ENCODE measurements around the gene CTSF.
"Not testable (repeated sequence)": the region's sequence is repeated elsewhere in the genome, so short reads cannot be mapped to it uniquely, and the experiment has no call there.

The CTSF gene

GRCh38 chr11:66542362-66542761 is 26.0 kb downstream of the CTSF start:
- TF ChIP-seq, protein P1, sequence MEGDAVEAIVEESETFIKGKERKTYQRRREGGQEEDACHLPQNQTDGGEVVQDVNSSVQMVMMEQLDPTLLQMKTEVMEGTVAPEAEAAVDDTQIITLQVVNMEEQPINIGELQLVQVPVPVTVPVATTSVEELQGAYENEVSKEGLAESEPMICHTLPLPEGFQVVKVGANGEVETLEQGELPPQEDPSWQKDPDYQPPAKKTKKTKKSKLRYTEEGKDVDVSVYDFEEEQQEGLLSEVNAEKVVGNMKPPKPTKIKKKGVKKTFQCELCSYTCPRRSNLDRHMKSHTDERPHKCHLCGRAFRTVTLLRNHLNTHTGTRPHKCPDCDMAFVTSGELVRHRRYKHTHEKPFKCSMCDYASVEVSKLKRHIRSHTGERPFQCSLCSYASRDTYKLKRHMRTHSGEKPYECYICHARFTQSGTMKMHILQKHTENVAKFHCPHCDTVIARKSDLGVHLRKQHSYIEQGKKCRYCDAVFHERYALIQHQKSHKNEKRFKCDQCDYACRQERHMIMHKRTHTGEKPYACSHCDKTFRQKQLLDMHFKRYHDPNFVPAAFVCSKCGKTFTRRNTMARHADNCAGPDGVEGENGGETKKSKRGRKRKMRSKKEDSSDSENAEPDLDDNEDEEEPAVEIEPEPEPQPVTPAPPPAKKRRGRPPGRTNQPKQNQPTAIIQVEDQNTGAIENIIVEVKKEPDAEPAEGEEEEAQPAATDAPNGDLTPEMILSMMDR (conservative IDR thresholded peaks at IDR 0.05; ENCODE audit: low read depth, low read length), result no peak
- no peak for DNase-seq (ENCODE audit: low read depth)
- H3K4me3 ChIP-seq (ENCODE audit: low read depth, low read length), result no peak overlapping the region

DNA sequence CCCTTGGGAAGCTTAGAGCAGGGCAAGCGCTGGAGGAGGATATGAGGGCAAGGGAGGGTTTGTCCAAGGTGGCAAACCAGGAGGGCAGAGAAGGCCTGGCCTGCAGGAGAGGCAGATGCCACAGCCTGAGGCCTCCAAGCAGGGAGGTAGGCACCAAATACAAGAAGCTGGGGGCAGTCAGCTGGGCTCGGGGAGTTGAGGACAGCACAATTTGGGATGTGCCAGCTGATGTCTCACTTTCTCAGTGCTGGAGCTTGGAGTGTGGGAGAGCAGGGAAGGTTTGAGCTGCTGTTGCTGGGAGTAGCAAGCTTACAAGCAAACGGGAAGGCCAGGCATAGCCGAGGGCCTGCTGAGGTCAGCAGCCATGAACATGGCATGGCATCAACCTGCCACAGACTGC is 26.5 kb downstream of the CTSF start:
- DNase-seq (ENCODE audit: low read depth), result no peak
- TF ChIP-seq, protein P1 (conservative IDR thresholded peaks at IDR 0.05; ENCODE audit: low read depth, low read length), result no peak
- H3K4me3 ChIP-seq (ENCODE audit: low read depth, low read length), result no peak overlapping the region

DNA sequence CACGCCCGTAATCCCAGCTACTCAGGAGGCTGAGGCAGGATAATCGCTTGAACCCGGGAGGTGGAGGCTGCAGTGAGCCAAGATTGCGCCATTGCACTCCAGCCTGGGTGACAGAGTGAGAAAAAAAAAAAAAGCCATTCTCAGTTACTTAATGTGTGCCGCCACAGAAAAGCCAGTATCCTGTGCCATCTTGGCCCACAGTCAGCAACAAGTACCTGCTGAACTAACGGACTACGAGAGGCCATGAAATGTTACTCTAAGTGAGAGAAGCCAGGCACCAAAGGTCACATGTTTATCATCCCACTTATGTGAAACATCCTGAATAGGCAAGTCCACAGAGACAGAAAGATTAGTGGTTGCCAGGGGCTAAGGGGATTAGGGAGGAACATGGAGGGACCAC is 27.8 kb downstream of the CTSF start:
- H3K4me3 ChIP-seq (ENCODE audit: low read depth, low read length); DNase-seq (ENCODE audit: low read depth): not testable (repeated sequence)

- no peak overlapping the region for H3K4me3 ChIP-seq (ENCODE audit: low read depth, low read length)
- DNase-seq (ENCODE audit: low read depth), result no peak
- TF ChIP-seq, protein P1 (conservative IDR thresholded peaks at IDR 0.05; ENCODE audit: low read depth, low read length), result no peak
Observed at GRCh38 chr11:66539870-66540213, 28.6 kb downstream of the CTSF start.

GRCh38 chr11:66539170-66539869 is 29.1 kb downstream of the CTSF start:
- TF ChIP-seq, protein P1 (conservative IDR thresholded peaks at IDR 0.05; ENCODE audit: low read depth, low read length), result no peak
- H3K4me3 ChIP-seq (ENCODE audit: low read depth, low read length), result no peak overlapping the region
- no peak for DNase-seq (ENCODE audit: low read depth)

DNA sequence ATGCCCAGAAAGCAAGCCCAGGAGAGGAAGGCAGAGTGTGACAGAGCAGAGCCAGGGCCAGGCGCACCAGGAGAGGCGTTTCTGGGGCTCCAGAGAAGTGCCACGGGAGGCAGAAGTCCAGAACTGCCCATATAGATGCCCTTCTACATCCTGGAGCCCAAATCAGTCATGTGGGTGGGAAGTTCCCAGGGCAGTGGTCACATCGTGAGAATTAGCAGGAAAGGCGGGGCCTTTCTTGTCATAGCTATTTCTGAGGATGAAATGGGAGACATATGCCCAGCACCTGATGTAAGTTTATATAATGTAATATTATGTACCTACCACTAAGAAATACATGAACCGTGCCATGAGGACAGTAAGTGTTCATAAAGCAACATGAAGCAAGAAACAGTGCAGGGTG is 35.6 kb downstream of the CTSF start:
- no peak for DNase-seq (ENCODE audit: low read depth)
- TF ChIP-seq, protein P1 (conservative IDR thresholded peaks at IDR 0.05; ENCODE audit: low read depth, low read length), result no peak

GRCh38 chr11:66531841-66532240 is 36.6 kb downstream of the CTSF start:
- DNase-seq (ENCODE audit: low read depth), result no peak
- H3K4me3 ChIP-seq (ENCODE audit: low read depth, low read length), result no peak overlapping the region
- TF ChIP-seq, protein P1 (conservative IDR thresholded peaks at IDR 0.05; ENCODE audit: low read depth, low read length), result no peak

More for the DNA sequence above, 35.6 kb downstream of the CTSF start:
- H3K4me3 ChIP-seq (ENCODE audit: low read depth, low read length), result no peak overlapping the region

All from choroid plexus epithelial cell (primary cell).